Trophoblast cell (in vitro differentiated cells and primary cell): ENCODE data around the gene TNS1.

Experiments
- DNase-seq, 2 donors: peaks; one replicate each; pipeline ENCODE4 v3.0.0-alpha.2; 2016
- H2AFZ ChIP-seq: 2 replicates; pipeline ENCODE4 v1.6.1; 2013; ENCODE audit warnings: low read length, moderate library complexity, mild to moderate bottlenecking; ENCODE audit not compliant: insufficient read depth, poor library complexity
- H2AK5ac ChIP-seq: 2 replicates; pipeline ENCODE4 v1.6.1; 2013; ENCODE audit warnings: mild to moderate bottlenecking, low read length
- H2BK120ac ChIP-seq: 2 replicates; pipeline ENCODE4 v1.6.1; 2013; ENCODE audit warnings: low read length, mild to moderate bottlenecking, moderate library complexity; ENCODE audit not compliant: insufficient read depth, poor library complexity
- H2BK12ac ChIP-seq: 2 replicates; pipeline ENCODE4 v1.6.1; 2013; ENCODE audit warnings: mild to moderate bottlenecking, low read length, moderate library complexity
- H2BK5ac ChIP-seq: 2 replicates; pipeline ENCODE4 v1.6.1; 2013; ENCODE audit warnings: low read length, low read depth, moderate library complexity, mild to moderate bottlenecking; ENCODE audit not compliant: poor library complexity
- H3K14ac ChIP-seq: 2 replicates; pipeline ENCODE4 v1.6.1; 2013; ENCODE audit warnings: mild to moderate bottlenecking, low read length
- H3K18ac ChIP-seq: 2 replicates; pipeline ENCODE4 v1.6.1; 2013; ENCODE audit warnings: mild to moderate bottlenecking, low read length
- H3K23ac ChIP-seq: 2 replicates; pipeline ENCODE4 v1.6.1; 2013; ENCODE audit warnings: low read length
- H3K27ac ChIP-seq: 2 replicates; pipeline ENCODE4 v1.5.1; 2013; ENCODE audit warnings: low read depth, mild to moderate bottlenecking, inconsistent platforms, low read length, moderate library complexity
- H3K27me3 ChIP-seq: 2 replicates; pipeline ENCODE4 v1.6.1; 2013; ENCODE audit warnings: inconsistent platforms, mild to moderate bottlenecking, low read length, moderate library complexity; ENCODE audit not compliant: insufficient read depth
- H3K36me3 ChIP-seq, 2 experiments: 1 replicate in 1 of 2; 2 replicates in 1 of 2; pipeline ENCODE4 v1.6.1; 2013; ENCODE audit warnings: low read length in 2 of 2, mild to moderate bottlenecking in 2 of 2, moderate library complexity in 1 of 2; ENCODE audit not compliant: insufficient read depth in 2 of 2, control insufficient read depth in 1 of 2
- H3K4ac ChIP-seq: 2 replicates; pipeline ENCODE4 v1.6.1; 2013; ENCODE audit warnings: low read depth, mild to moderate bottlenecking, low read length, moderate library complexity
- H3K4me1 ChIP-seq, 2 experiments: 1 replicate in 1 of 2; 2 replicates in 1 of 2; pipeline ENCODE4 v1.6.1; 2013; ENCODE audit warnings: low read length in 2 of 2, mild to moderate bottlenecking in 2 of 2, moderate library complexity in 1 of 2; ENCODE audit not compliant: insufficient read depth in 2 of 2, control insufficient read depth in 1 of 2
- H3K4me2 ChIP-seq: 2 replicates; pipeline ENCODE4 v1.6.1; 2013; ENCODE audit warnings: inconsistent platforms, mild to moderate bottlenecking, low read length, moderate library complexity
- H3K4me3 ChIP-seq: 2 replicates; pipeline ENCODE4 v1.5.1; 2013; ENCODE audit warnings: mild to moderate bottlenecking, low read depth, low read length, inconsistent platforms
- H3K79me1 ChIP-seq: one replicate; pipeline ENCODE4 v1.6.1; 2013; ENCODE audit warnings: low read length
- H3K79me2 ChIP-seq: 2 replicates; pipeline ENCODE4 v1.6.1; 2013; ENCODE audit warnings: low read length, mild to moderate bottlenecking; ENCODE audit not compliant: control insufficient read depth, insufficient read depth, poor library complexity
- H3K9ac ChIP-seq: 2 replicates; pipeline ENCODE4 v1.6.1; 2013; ENCODE audit warnings: mild to moderate bottlenecking, low read length
- H3K9me3 ChIP-seq: 2 replicates; pipeline ENCODE4 v1.6.1; 2013; ENCODE audit warnings: low read depth, mild to moderate bottlenecking, control low read depth, inconsistent platforms, low read length; ENCODE audit not compliant: insufficient read depth
- H4K12ac ChIP-seq: 2 replicates; pipeline ENCODE4 v1.6.1; 2013; ENCODE audit warnings: low read depth, mild to moderate bottlenecking, low read length, moderate library complexity
- H4K8ac ChIP-seq: 2 replicates; pipeline ENCODE4 v1.6.1; 2013; ENCODE audit warnings: low read depth, mild to moderate bottlenecking, low read length, moderate library complexity
- H4K91ac ChIP-seq: one replicate; pipeline ENCODE4 v1.6.1; 2013; ENCODE audit warnings: low read depth, mild to moderate bottlenecking, low read length, moderate library complexity
- WGBS: extraction: QIAGEN DNeasy Blood & Tissue Kit; methylation state at CpG from one replicate; pipeline ENCODE4 v1.1.7; 2013; ENCODE audit warnings: missing lambda C conversion rate; ENCODE audit not compliant: insufficient read length, insufficient coverage; ENCODE audit errors: extremely low coverage; 5-methylcytosine and 5-hydroxymethylcytosine counted together

The TNS1 gene

DNA sequence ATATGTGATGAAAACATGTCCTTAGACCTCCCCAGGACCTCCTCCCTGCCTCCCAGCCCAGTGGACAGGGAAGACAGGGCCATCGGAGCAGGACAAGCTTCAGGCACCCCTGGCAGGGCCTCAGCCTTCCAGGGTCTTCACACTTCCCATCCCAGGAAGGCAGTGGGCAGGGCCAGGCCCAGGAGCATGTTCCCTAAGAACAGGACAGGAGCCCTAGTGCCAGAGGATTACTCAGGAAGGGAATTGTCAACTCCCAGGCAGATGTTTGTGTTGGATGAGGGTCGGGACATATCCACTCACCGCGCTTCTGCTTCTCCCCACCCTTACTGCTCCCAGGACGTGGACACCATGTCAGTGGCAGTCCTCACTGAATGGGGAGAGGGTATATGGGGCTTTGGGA is 138.9 kb downstream of the TNS1 start:
- DNase-seq = no peak
- no CpG with 5 or more reads among the region's 5 CpGs for WGBS
- Histone ChIP-seq H4K8ac (no peak overlapping the region), H3K36me3 (no peaks in the 10 kb centered on the region), H2AFZ (no peak overlapping the region), H3K79me1 (no peaks in the 10 kb centered on the region), H3K4me1 (peaks cover 0 to 7% of the 10 kb centered on the region in 2 experiments), H4K12ac (no peak overlapping the region), H2BK120ac (no peak overlapping the region), H2BK5ac (no peak overlapping the region), H3K79me2 (no peaks in the 10 kb centered on the region), H3K18ac (no peak overlapping the region), H2BK12ac (no peak overlapping the region), H4K91ac (no peak overlapping the region), H3K14ac (no peak overlapping the region), H3K9me3 (no peaks in the 10 kb centered on the region), H3K23ac (no peak overlapping the region), H2AK5ac (no peak overlapping the region), H3K4ac (no peak overlapping the region), H3K27me3 (no peaks in the 10 kb centered on the region), H3K27ac (no peak overlapping the region), H3K4me2 (no peak overlapping the region), H3K9ac (peak overlapping the region; percentile 15), H3K4me3 (no peak overlapping the region)

DNA sequence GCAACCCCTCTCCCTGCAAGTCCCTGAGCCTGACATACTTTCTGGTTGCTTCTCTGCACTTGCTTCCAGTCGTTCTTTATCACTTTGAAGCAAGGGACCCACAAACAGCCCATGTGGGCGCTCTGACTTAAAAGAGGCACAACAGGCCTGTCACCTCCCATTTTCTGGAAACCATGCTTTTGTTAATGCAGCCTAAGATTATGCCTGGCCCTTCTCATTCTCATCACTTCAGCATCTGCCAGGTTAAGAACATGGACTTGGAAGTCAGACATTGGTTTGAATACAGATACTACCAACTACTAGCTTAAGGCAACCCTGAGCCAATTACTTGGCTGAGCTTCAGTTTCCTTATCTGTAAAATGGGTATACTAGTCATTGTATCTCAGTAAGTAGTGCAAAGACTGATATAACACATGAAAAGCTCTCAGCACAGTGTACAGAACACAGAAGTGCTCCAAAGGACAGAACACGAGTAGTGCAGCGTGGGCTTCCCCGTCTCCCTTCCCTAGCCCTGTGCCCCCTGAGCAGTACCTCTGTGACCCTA is 141.4 kb downstream of the TNS1 start:
- no peaks in the 10 kb centered on the region for H3K79me2 ChIP-seq
- no peak overlapping the region for H3K4me3 ChIP-seq
- H3K23ac ChIP-seq = no peak overlapping the region
- no peak overlapping the region for H3K27ac ChIP-seq
- H3K36me3 ChIP-seq = no peaks in the 10 kb centered on the region
- no peak overlapping the region for H3K4me2 ChIP-seq
- no peak overlapping the region for H4K91ac ChIP-seq
- no peak overlapping the region for H2BK120ac ChIP-seq
- no peak overlapping the region for H3K14ac ChIP-seq
- no peak overlapping the region for H3K4ac ChIP-seq
- no peak for DNase-seq
- H2BK5ac ChIP-seq = no peak overlapping the region
- H4K12ac ChIP-seq = no peak overlapping the region
- no peak overlapping the region for H3K18ac ChIP-seq
- H4K8ac ChIP-seq = no peak overlapping the region
- peaks cover 0 to 7% of the 10 kb centered on the region in 2 experiments for H3K4me1 ChIP-seq
- H2AK5ac ChIP-seq = no peak overlapping the region
- H3K79me1 ChIP-seq = no peaks in the 10 kb centered on the region
- H3K9me3 ChIP-seq = no peaks in the 10 kb centered on the region
- no CpG with 5 or more reads among the region's 5 CpGs for whole genome bisulfite sequencing
- no peak overlapping the region for H2BK12ac ChIP-seq
- H3K9ac ChIP-seq = no peak overlapping the region
- no peaks in the 10 kb centered on the region for H3K27me3 ChIP-seq
- H2AFZ ChIP-seq = no peak overlapping the region

DNA sequence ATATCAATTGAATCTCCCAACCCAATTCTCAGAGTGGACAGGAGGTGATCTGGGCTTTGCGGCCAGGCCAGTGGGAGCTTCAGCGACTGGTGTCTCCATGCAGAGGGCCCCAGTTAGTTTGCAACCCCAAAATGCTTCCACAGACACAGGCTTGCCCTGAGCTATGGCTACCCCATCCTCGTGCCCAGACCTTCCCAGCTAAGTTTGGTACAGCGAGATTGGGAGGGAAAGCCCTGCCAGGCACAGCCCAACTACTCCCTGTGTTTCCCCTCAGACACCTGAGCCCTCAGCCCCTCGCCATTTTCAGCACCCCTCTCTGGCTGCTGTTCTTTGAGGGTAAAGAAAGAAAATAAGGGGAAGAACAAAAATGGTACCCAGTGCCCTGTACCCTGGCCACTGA is 142.9 kb downstream of the TNS1 start:
- Histone ChIP-seq H2AFZ (no peak overlapping the region), H3K4me3 (no peak overlapping the region), H3K27ac (no peak overlapping the region), H2BK120ac (no peak overlapping the region), H3K79me1 (no peaks in the 10 kb centered on the region), H4K8ac (no peak overlapping the region), H3K14ac (no peak overlapping the region), H3K79me2 (no peaks in the 10 kb centered on the region), H3K36me3 (no peaks in the 10 kb centered on the region), H3K9ac (no peak overlapping the region), H2BK5ac (no peak overlapping the region), H4K12ac (no peak overlapping the region), H3K4ac (no peak overlapping the region), H4K91ac (no peak overlapping the region), H3K23ac (no peak overlapping the region), H3K4me2 (no peak overlapping the region), H3K4me1 (peaks cover 0 to 4% of the 10 kb centered on the region in 2 experiments), H3K9me3 (no peaks in the 10 kb centered on the region), H3K27me3 (no peaks in the 10 kb centered on the region), H3K18ac (no peak overlapping the region), H2BK12ac (no peak overlapping the region), H2AK5ac (no peak overlapping the region)
- DNase-seq = no peak
- no CpG with 5 or more reads among the region's 5 CpGs for WGBS

DNA sequence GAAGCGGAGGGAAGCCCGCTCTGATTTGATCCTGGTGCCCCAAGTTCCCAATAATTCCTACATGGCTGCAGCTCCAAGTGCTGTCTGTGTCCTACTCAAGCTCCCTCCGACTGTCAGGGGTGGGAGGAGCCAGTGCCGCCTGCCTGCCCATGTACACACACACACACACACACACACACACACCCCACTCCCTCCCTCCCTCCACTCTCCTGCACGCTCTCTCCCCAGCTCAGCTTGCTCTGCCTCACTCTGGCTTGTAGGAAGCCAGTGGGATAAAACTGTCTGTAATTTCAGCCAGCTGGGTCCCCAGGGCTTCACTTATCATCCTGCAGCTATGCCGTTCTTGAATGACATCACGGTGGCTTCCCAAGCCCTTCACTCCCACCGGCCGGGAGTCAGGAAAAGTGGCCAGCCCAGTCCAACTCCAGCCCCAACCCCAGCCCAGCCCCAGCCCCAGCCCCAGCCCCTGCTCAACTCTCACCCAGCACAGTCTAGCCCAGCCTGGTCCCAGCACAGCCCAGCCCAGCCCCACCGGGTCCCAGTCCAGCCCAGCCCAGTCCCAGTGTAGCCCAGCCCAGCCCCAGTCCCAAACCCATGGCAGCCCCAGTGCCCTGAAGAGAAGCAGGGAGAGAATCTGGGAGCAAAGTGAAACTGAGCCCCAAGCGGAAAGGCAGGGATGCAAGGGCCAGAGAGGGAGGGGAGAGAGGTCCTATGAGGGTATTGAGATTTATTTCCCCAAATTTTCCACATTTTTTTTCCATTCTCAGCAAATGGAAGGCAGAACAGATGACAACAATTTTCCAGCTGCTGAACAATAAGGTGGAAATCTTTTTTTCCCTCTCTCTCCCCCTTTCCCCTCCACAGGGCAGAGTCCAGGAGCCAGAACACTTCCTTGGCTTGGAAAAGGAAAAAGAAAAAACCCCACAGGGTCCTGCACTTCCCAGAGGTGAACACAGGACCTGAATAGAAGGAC is 144.0 kb downstream of the TNS1 start:
- Histone ChIP-seq H4K8ac (no peak overlapping the region), H3K36me3 (no peaks in the 10 kb centered on the region), H3K14ac (no peak overlapping the region), H3K4me1 (peaks cover 0 to 4% of the 10 kb centered on the region in 2 experiments), H2AK5ac (no peak overlapping the region), H3K23ac (no peak overlapping the region), H3K79me2 (no peaks in the 10 kb centered on the region), H3K9ac (no peak overlapping the region), H3K27ac (no peak overlapping the region), H2BK12ac (no peak overlapping the region), H2BK5ac (no peak overlapping the region), H3K9me3 (no peaks in the 10 kb centered on the region), H3K79me1 (no peaks in the 10 kb centered on the region), H4K12ac (no peak overlapping the region), H3K4me3 (no peak overlapping the region), H2BK120ac (no peak overlapping the region), H3K4ac (no peak overlapping the region), H3K4me2 (no peak overlapping the region), H4K91ac (no peak overlapping the region), H3K18ac (no peak overlapping the region), H2AFZ (no peak overlapping the region), H3K27me3 (no peaks in the 10 kb centered on the region)
- no CpG with 5 or more reads among the region's 11 CpGs for WGBS
- peak; percentile 30 to 56 for DNase-seq
